Kidney (tissue), 14 donors: ENCODE measurements around the gene ZFHX2. TPM values are rescaled to one million over a fixed set of nuclear protein-coding genes. Genes with fewer than 3 reads are reported as not detected.

Experiments used
- DNase-seq, 5 donors: peaks; one replicate each; pipeline ENCODE4 v3.0.0-alpha.2; 2013 to 2020
- FAIRE-seq: peaks from 2 replicates; lab custom pipeline; 2012; peaks lifted over from hg19 to GRCh38; lab: Jason Lieb, UNC
- H3K27ac ChIP-seq, 2 donors: one replicate each; pipeline ENCODE4 v1.7.0; 2013; ENCODE audit warnings: low read depth in 2 of 2, low read length in 2 of 2, inconsistent platforms in 1 of 2
- H3K27me3 ChIP-seq: one replicate; pipeline ENCODE4 v1.7.1; 2013; ENCODE audit warnings: low read length, inconsistent platforms; ENCODE audit not compliant: control insufficient read depth, insufficient read depth
- H3K36me3 ChIP-seq, 3 donors: one replicate each; pipeline versions ENCODE4 v1.7.0 to v1.7.1; 2013; ENCODE audit warnings: low read length in 3 of 3, control low read depth in 1 of 3, inconsistent platforms in 1 of 3; ENCODE audit not compliant: insufficient read depth in 3 of 3, control insufficient read depth in 2 of 3
- H3K4me1 ChIP-seq, 3 donors: one replicate each; pipeline versions ENCODE4 v1.7.0 to v1.7.1; 2013; ENCODE audit warnings: low read length in 3 of 3, inconsistent platforms in 1 of 3, low read depth in 1 of 3; ENCODE audit not compliant: control insufficient read depth in 2 of 3, insufficient read depth in 2 of 3
- H3K4me3 ChIP-seq, 3 donors: one replicate each; pipeline versions ENCODE4 v1.7.0 to v1.8.1; 2013; ENCODE audit warnings: low read length in 3 of 3, control low read depth in 1 of 3, inconsistent platforms in 1 of 3
- H3K9ac ChIP-seq, 3 donors: one replicate each; pipeline versions ENCODE4 v1.7.0 to v1.7.1; 2013; ENCODE audit warnings: low read length in 3 of 3, control low read depth in 1 of 3, inconsistent platforms in 1 of 3
- H3K9me3 ChIP-seq, 3 donors: one replicate each; pipeline versions ENCODE4 v1.7.0 to v1.7.1; 2013; ENCODE audit warnings: low read length in 3 of 3, control low read depth in 1 of 3, inconsistent platforms in 1 of 3; ENCODE audit not compliant: control insufficient read depth in 2 of 3, insufficient read depth in 1 of 3
- CTCF ChIP-seq: IDR thresholded peaks from 3 replicates; pipeline ENCODE4 v1.5.1; 2012; ENCODE audit warnings: mild to moderate bottlenecking, moderate library complexity, borderline replicate concordance; ENCODE audit not compliant: insufficient read depth; ENCODE audit errors: extremely low read depth
- intact Hi-C: fragments of 100-400 bp; cut with DNase I; formaldehyde crosslinking; loops from one replicate; pipeline ENCODE4 v1.11.1; 2022
- polyA plus RNA-seq: library from polyadenylated mRNA; stranded (reverse); fragments of 350-450 nt; fragmentation: Illumina TruSeq; extraction: RNeasy Lipid Tissue Mini Kit (QIAGEN cat#74804); gene quantifications from one replicate; pipeline ENCODE4 v1.2.3, GENCODE V29; 2014; ENCODE audit warnings: low read depth, low replicate concordance; ENCODE audit not compliant: insufficient read depth
- total RNA-seq: library from RNA; stranded (reverse); fragmentation: NEBNext Ultra II Directional; extraction: Animal tissue kit (Norgen Biotek cat#: 25700); gene quantifications from one replicate; pipeline ENCODE4 v1.2.1, GENCODE V29; 2021
- donor health status: control.
- donor health status: control.
- donor health status: control.
- donor health status: control.
- donor health status: control.
- donor health status: DM: yes; HTN: yes; CAD: no.
- donor health status: Normal renal cell carcinoma (clear cell type).

ZFHX2 gene
- total and polyA plus RNA-seq, 2 donors from 2014 or later, result 4.9 to 6.1 TPM

DNA sequence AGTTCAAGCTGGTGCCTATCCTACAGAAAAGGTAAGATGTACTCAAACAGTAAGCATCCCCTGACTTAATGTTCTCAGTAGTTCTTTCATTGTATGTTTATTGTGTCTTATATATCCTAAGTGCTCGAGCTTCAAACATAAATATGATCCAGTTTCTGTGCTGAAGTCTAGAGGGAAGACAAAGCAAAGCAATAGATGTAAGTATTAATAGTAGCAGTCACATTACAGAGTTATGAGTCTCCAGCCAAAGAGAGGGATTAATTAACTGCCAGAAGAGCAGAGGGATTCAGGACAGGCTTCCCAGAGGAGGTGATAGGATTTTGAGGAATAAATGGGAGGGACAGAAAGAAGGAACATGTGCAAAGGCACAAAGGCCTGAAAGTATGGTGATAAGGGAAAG, 80.6 kb downstream of the ZFHX2 start:
- peaks cover 7 to 27% (median 15%) of the 10 kb centered on the region in 3 donors for H3K36me3 ChIP-seq
- no peaks in the 10 kb centered on the region for H3K9me3 ChIP-seq
- FAIRE-seq (no peak), DNase-seq (no peak)
- H3K27ac ChIP-seq, result no peak overlapping the region
- TF ChIP-seq CTCF, result no peak
- H3K9ac ChIP-seq, result peak overlapping the region in 1 of 3 donors; percentile 94
- H3K4me1 ChIP-seq, result peaks cover 0 to 10% (median 5%) of the 10 kb centered on the region in 3 donors
- no peak overlapping the region for H3K4me3 ChIP-seq
- intact Hi-C loops, result loop anchor here (5.0 kb wide), 1 partner anchor 91 kb away; no protein-coding TSS in a partner anchor
- H3K27me3 ChIP-seq, result no peaks in the 10 kb centered on the region

Other genes with a start within 250 kb of the ZFHX2 start
- 17.3 TPM for gene PPP1R3E, start 248.9 kb downstream of the ZFHX2 start, total RNA-seq
- gene PPP1R3E, start 248.9 kb downstream of the ZFHX2 start, polyA plus RNA-seq, result 22.8 TPM
- 43.6 TPM for gene BCL2L2, start 244.9 kb downstream of the ZFHX2 start, total RNA-seq
- gene BCL2L2, start 244.9 kb downstream of the ZFHX2 start, polyA plus RNA-seq, result 35.6 TPM
- gene PABPN1, start 230.3 kb downstream of the ZFHX2 start, total RNA-seq, result 145 TPM
- 140 TPM for gene PABPN1, start 230.3 kb downstream of the ZFHX2 start, polyA plus RNA-seq
- 35.3 TPM for gene SLC22A17, start 198.9 kb downstream of the ZFHX2 start, total RNA-seq
- gene SLC22A17, start 198.9 kb downstream of the ZFHX2 start, polyA plus RNA-seq, result 61.2 TPM
- gene EFS, start 186.6 kb downstream of the ZFHX2 start, total RNA-seq, result 5.5 TPM
- 5.6 TPM for gene EFS, start 186.6 kb downstream of the ZFHX2 start, polyA plus RNA-seq
- gene IL25, start 179.0 kb downstream of the ZFHX2 start, total RNA-seq, result not detected
- gene IL25, start 179.0 kb downstream of the ZFHX2 start, polyA plus RNA-seq, result not detected
- gene CMTM5, start 174.7 kb downstream of the ZFHX2 start, total RNA-seq, result 0.54 TPM
- 1.1 TPM for gene CMTM5, start 174.7 kb downstream of the ZFHX2 start, polyA plus RNA-seq
- 0.03 TPM for gene MYH6, start 143.5 kb downstream of the ZFHX2 start, total RNA-seq
- 0.13 TPM for gene MYH6, start 143.5 kb downstream of the ZFHX2 start, polyA plus RNA-seq
- 0.06 TPM for gene MYH7, start 116.1 kb downstream of the ZFHX2 start, total RNA-seq
- gene MYH7, start 116.1 kb downstream of the ZFHX2 start, polyA plus RNA-seq, result 1.6 TPM
- gene NGDN, start 82.1 kb downstream of the ZFHX2 start, total RNA-seq, result 35.6 TPM
- 37.6 TPM for gene NGDN, start 82.1 kb downstream of the ZFHX2 start, polyA plus RNA-seq
- gene THTPA, start 4.5 kb upstream of the ZFHX2 start, total RNA-seq, result 24.4 TPM
- 38.4 TPM for gene THTPA, start 4.5 kb upstream of the ZFHX2 start, polyA plus RNA-seq
- 123 TPM for gene AP1G2, start 16.0 kb upstream of the ZFHX2 start, total RNA-seq
- gene AP1G2, start 16.0 kb upstream of the ZFHX2 start, polyA plus RNA-seq, result 56.7 TPM
- 7.0 TPM for gene JPH4, start 27.0 kb upstream of the ZFHX2 start, total RNA-seq
- 3.6 TPM for gene JPH4, start 27.0 kb upstream of the ZFHX2 start, polyA plus RNA-seq
- gene DHRS2, start 84.6 kb upstream of the ZFHX2 start, total RNA-seq, result 0.31 TPM
- gene DHRS2, start 84.6 kb upstream of the ZFHX2 start, polyA plus RNA-seq, result 2.4 TPM